Astrocyte (in vitro differentiated cells and primary cell): ENCODE measurements around the gene KMT2C.

Experiments
- CTCF ChIP-seq: IDR thresholded peaks from 2 replicates; pipeline ENCODE4 v1.5.1; 2011; ENCODE audit warnings: low read depth, mild to moderate bottlenecking, inconsistent platforms, low read length, moderate library complexity; ENCODE audit not compliant: insufficient read depth
- EZH2 ChIP-seq: IDR thresholded peaks from 2 replicates; pipeline ENCODE4 v1.6.1; 2012; ENCODE audit warnings: mild to moderate bottlenecking, low read length, inconsistent platforms; ENCODE audit not compliant: insufficient read depth

- TF ChIP-seq CTCF (no peak), EZH2 (no peak)
Measured at GRCh38 chr7:152200395-152200794, 235.4 kb downstream of the KMT2C start.
